Neuronal stem cell (in vitro differentiated cells): ENCODE measurements around the gene FOXQ1.

Experiments used
- DNase-seq: peaks from one replicate; pipeline ENCODE4 v3.0.0-alpha.2; 2013; ENCODE audit warnings: low spot score
- H2AFZ ChIP-seq: one replicate; pipeline ENCODE4 v1.6.1; 2013; ENCODE audit warnings: mild to moderate bottlenecking, low read length, inconsistent platforms
- H2AK5ac ChIP-seq: 2 replicates; pipeline ENCODE4 v1.6.1; 2013; ENCODE audit warnings: low read depth, mild to moderate bottlenecking, inconsistent platforms, low read length, moderate library complexity, mixed read lengths
- H2BK120ac ChIP-seq: 2 replicates; pipeline ENCODE4 v1.6.1; 2013; ENCODE audit warnings: low read depth, mild to moderate bottlenecking, inconsistent platforms, low read length, moderate library complexity, mixed read lengths
- H2BK12ac ChIP-seq: one replicate; pipeline ENCODE4 v1.6.1; 2013; ENCODE audit warnings: low read length, inconsistent platforms
- H2BK15ac ChIP-seq: 2 replicates; pipeline ENCODE4 v1.6.1; 2013; ENCODE audit warnings: mild to moderate bottlenecking, low read length, inconsistent platforms, mixed read lengths
- H2BK5ac ChIP-seq: one replicate; pipeline ENCODE4 v1.6.1; 2013; ENCODE audit warnings: inconsistent platforms, mild to moderate bottlenecking, low read length, moderate library complexity
- H3K14ac ChIP-seq: one replicate; pipeline ENCODE4 v1.6.1; 2013; ENCODE audit warnings: low read length, inconsistent platforms
- H3K18ac ChIP-seq: 2 replicates; pipeline ENCODE4 v1.6.1; 2013; ENCODE audit warnings: low read length, inconsistent platforms
- H3K23ac ChIP-seq: 2 replicates; pipeline ENCODE4 v1.6.1; 2013; ENCODE audit warnings: low read depth, mild to moderate bottlenecking, mixed read lengths, low read length, inconsistent platforms; ENCODE audit not compliant: poor library complexity
- H3K27ac ChIP-seq: replicated peaks from 3 replicates; pipeline ENCODE4 v1.5.1; 2013; ENCODE audit warnings: low read length, inconsistent platforms
- H3K27me3 ChIP-seq, 3 experiments: 2 replicates each; pipeline ENCODE4 v1.6.1; 2013; ENCODE audit warnings: low read length in 3 of 3, mild to moderate bottlenecking in 2 of 3, inconsistent platforms in 1 of 3, low read depth in 1 of 3, mixed read lengths in 1 of 3, moderate library complexity in 1 of 3; ENCODE audit not compliant: control insufficient read depth in 3 of 3, insufficient read depth in 3 of 3
- H3K36me3 ChIP-seq, 2 donors: replicated peaks in 1 of 2; 2 replicates each; pipeline ENCODE4 v1.6.1; 2013; ENCODE audit warnings: low read length in 2 of 2; ENCODE audit not compliant: control insufficient read depth in 2 of 2, insufficient read depth in 2 of 2
- H3K4ac ChIP-seq: 2 replicates; pipeline ENCODE4 v1.6.1; 2013; ENCODE audit warnings: inconsistent platforms, mild to moderate bottlenecking, low read length, moderate library complexity
- H3K4me1 ChIP-seq, 2 donors: 1 replicate in 1 of 2; 2 replicates in 1 of 2; pipeline ENCODE4 v1.6.1; 2013; ENCODE audit warnings: low read length in 2 of 2, low read depth in 1 of 2; ENCODE audit not compliant: control insufficient read depth in 2 of 2, insufficient read depth in 1 of 2
- H3K4me2 ChIP-seq: one replicate; pipeline ENCODE4 v1.6.1; 2013; ENCODE audit warnings: mild to moderate bottlenecking, low read length, inconsistent platforms; ENCODE audit not compliant: insufficient read depth, poor library complexity, severe bottlenecking
- H3K4me3 ChIP-seq, 2 donors: 2 replicates each; pipeline ENCODE4 v1.5.1; 2013; ENCODE audit warnings: low read length in 2 of 2, mild to moderate bottlenecking in 2 of 2, inconsistent platforms in 1 of 2, moderate library complexity in 1 of 2
- H3K79me1 ChIP-seq: one replicate; pipeline ENCODE4 v1.6.1; 2013; ENCODE audit warnings: low read depth, mild to moderate bottlenecking, inconsistent platforms, low read length, moderate library complexity
- H3K9ac ChIP-seq: one replicate; pipeline ENCODE4 v1.6.1; 2013; ENCODE audit warnings: mild to moderate bottlenecking, low read depth, low read length, inconsistent platforms; ENCODE audit not compliant: poor library complexity
- H3K9me3 ChIP-seq, 2 donors: replicated peaks in 1 of 2; 2 replicates each; pipeline versions ENCODE3 to v1.6.1; 2013; ENCODE audit warnings: low read length in 2 of 2, mild to moderate bottlenecking in 2 of 2, inconsistent platforms in 1 of 2, low read depth in 1 of 2, mixed read lengths in 1 of 2, moderate library complexity in 1 of 2; ENCODE audit not compliant: control insufficient read depth in 2 of 2, insufficient read depth in 1 of 2
- H4K8ac ChIP-seq: one replicate; pipeline ENCODE4 v1.6.1; 2013; ENCODE audit warnings: low read depth, mild to moderate bottlenecking, inconsistent platforms, low read length, moderate library complexity
- H4K91ac ChIP-seq: one replicate; pipeline ENCODE4 v1.6.1; 2013; ENCODE audit warnings: low read length, low read depth, mild to moderate bottlenecking, inconsistent platforms; ENCODE audit not compliant: poor library complexity
- WGBS, 2 donors: extraction: QIAGEN DNeasy Blood & Tissue Kit; methylation state at CpG; one replicate each; pipeline ENCODE4 v1.1.7; 2013; ENCODE audit warnings: missing lambda C conversion rate in 2 of 2, mixed read lengths in 1 of 2; ENCODE audit not compliant: insufficient read length in 2 of 2, insufficient replicate concordance in 1 of 2; ENCODE audit errors: extremely low coverage in 2 of 2; 5-methylcytosine and 5-hydroxymethylcytosine counted together

The FOXQ1 gene

DNA sequence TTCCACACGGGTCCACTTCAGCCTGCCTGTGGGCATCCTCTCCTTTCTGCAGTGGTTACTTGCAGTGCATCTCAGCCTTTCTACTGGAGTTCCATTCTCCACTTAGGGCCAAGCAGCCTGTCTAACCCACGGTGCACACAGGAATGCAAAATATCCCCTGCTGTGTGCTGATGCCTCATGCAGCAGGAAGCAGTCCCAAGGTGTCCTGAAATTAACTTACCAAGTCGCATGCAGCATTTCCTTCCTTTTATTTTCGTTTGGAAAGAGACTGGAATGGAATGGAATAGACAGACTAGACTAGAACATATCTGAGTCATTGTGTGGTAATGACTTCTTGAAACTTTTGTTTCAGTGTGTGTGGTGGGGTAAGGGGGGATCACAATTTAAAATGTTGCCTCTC is 25.9 kb upstream of the FOXQ1 start:
- no peaks in the 10 kb centered on the region for H3K9me3 ChIP-seq
- no peaks in the 10 kb centered on the region for H3K79me1 ChIP-seq
- H3K27me3 ChIP-seq: no peaks in the 10 kb centered on the region
- H3K4me2 ChIP-seq: no peak overlapping the region
- H4K8ac ChIP-seq: no peak overlapping the region
- H2AK5ac ChIP-seq: no peak overlapping the region
- peaks cover 0 to 1% of the 10 kb centered on the region in 2 donors for H3K4me1 ChIP-seq
- H3K18ac ChIP-seq: no peak overlapping the region
- no peak overlapping the region for H2BK15ac ChIP-seq
- H3K27ac ChIP-seq: no peak overlapping the region
- no CpG with 5 or more reads among the region's 4 CpGs for WGBS, 2 donors
- DNase-seq: no peak
- no peak overlapping the region for H3K4me3 ChIP-seq
- H3K36me3 ChIP-seq: no peaks in the 10 kb centered on the region
- no peak overlapping the region for H3K14ac ChIP-seq
- H4K91ac ChIP-seq: no peak overlapping the region
- H2AFZ ChIP-seq: no peak overlapping the region
- no peak overlapping the region for H2BK120ac ChIP-seq
- H2BK12ac ChIP-seq: no peak overlapping the region
- H3K4ac ChIP-seq: no peak overlapping the region
- no peak overlapping the region for H2BK5ac ChIP-seq
- no peak overlapping the region for H3K9ac ChIP-seq
- H3K23ac ChIP-seq: no peak overlapping the region

DNA sequence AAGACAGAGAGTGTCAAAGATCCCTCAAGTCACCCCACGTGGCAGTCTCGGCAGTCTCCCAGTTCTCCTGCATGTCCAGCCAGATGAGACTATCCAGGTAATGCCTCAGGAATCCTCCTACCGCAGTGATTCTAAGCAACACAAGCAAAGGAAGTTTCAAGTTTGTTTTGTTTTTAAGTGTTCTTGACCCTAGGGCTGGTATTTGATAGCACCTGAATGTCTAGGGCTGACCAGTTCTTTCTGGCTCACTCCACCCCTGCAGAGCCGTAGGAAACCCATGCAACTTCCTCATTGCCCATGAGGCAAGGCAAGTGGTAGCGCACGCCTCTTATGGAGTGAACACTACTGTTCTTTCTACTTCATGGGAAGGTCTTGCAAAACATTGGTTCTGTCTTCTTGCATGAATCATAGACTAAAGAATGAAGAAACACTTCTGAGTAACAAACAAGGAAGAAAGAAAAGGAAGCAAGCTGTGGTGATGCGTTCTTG is 24.8 kb upstream of the FOXQ1 start:
- H3K9me3 ChIP-seq: no peaks in the 10 kb centered on the region
- no peak overlapping the region for H3K4me2 ChIP-seq
- H2BK120ac ChIP-seq: no peak overlapping the region
- no peak overlapping the region for H2BK5ac ChIP-seq
- no peak overlapping the region for H2BK12ac ChIP-seq
- WGBS, 2 donors: no CpG with 5 or more reads among the region's 7 CpGs
- no peak overlapping the region for H3K4ac ChIP-seq
- DNase-seq: no peak
- H4K91ac ChIP-seq: no peak overlapping the region
- H3K27me3 ChIP-seq: no peaks in the 10 kb centered on the region
- no peak overlapping the region for H2AK5ac ChIP-seq
- no peak overlapping the region for H4K8ac ChIP-seq
- H3K27ac ChIP-seq: no peak overlapping the region
- H3K79me1 ChIP-seq: no peaks in the 10 kb centered on the region
- H3K9ac ChIP-seq: no peak overlapping the region
- no peak overlapping the region for H3K14ac ChIP-seq
- H3K4me3 ChIP-seq: no peak overlapping the region
- peaks cover 0 to 1% of the 10 kb centered on the region in 2 donors for H3K4me1 ChIP-seq
- H3K36me3 ChIP-seq: no peaks in the 10 kb centered on the region
- no peak overlapping the region for H3K23ac ChIP-seq
- H2BK15ac ChIP-seq: no peak overlapping the region
- H3K18ac ChIP-seq: no peak overlapping the region
- H2AFZ ChIP-seq: no peak overlapping the region

DNA sequence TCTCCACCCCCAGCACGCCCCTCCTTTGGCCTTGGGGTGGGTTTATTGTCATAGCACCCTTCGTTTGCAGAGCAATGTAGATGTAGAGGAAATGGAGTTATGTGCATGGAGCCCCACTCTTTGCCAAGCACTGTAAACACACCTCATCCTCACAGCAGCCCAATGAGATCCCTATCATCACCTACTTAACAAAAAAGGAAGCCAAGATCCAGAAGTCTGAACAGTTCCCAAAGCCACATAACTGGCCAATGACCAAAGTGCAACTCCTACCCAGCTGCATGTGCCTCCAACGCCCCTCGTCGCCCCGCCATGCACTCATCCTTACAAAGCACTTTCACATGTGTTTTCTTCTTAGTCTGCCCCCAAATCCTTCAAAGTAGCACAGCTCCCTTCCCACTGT is 21.8 kb upstream of the FOXQ1 start:
- H3K9me3 ChIP-seq: no peaks in the 10 kb centered on the region
- H3K4me3 ChIP-seq: no peak overlapping the region
- no peak overlapping the region for H2BK120ac ChIP-seq
- H4K8ac ChIP-seq: no peak overlapping the region
- no CpG with 5 or more reads among the region's 6 CpGs for WGBS, 2 donors
- H2AK5ac ChIP-seq: no peak overlapping the region
- H3K4me1 ChIP-seq: peaks cover 0 to 1% of the 10 kb centered on the region in 2 donors
- no peaks in the 10 kb centered on the region for H3K79me1 ChIP-seq
- DNase-seq: no peak
- H3K14ac ChIP-seq: no peak overlapping the region
- no peak overlapping the region for H3K27ac ChIP-seq
- H3K23ac ChIP-seq: no peak overlapping the region
- H2BK5ac ChIP-seq: no peak overlapping the region
- H4K91ac ChIP-seq: no peak overlapping the region
- no peak overlapping the region for H3K9ac ChIP-seq
- H3K4ac ChIP-seq: no peak overlapping the region
- no peak overlapping the region for H2AFZ ChIP-seq
- H2BK15ac ChIP-seq: no peak overlapping the region
- H3K4me2 ChIP-seq: no peak overlapping the region
- H3K27me3 ChIP-seq: no peaks in the 10 kb centered on the region
- no peak overlapping the region for H3K18ac ChIP-seq
- no peaks in the 10 kb centered on the region for H3K36me3 ChIP-seq
- no peak overlapping the region for H2BK12ac ChIP-seq

DNA sequence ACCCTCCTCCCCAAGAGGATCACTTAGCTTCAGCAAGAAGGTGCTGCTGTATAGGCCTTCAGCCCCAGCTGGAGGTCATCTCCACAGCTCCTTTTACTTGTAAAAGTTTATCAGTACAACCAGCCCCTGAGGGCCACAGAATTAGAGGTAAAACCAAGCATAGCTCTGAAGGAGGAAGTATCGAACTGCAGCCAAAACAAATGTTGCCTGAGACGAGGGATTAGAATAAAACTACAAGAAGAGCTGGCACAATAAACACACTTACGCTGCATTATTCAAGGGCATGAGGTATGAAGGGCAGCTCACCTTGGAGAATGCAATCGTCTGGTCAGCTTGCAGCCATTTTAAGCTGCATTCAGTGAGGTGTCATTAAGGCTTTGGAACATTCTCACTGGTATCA is 21.1 kb upstream of the FOXQ1 start:
- Histone ChIP-seq H3K4me3 (no peak overlapping the region), H3K9ac (no peak overlapping the region), H3K18ac (no peak overlapping the region), H3K23ac (no peak overlapping the region), H3K9me3 (no peaks in the 10 kb centered on the region), H2BK12ac (no peak overlapping the region), H3K4ac (no peak overlapping the region), H4K8ac (no peak overlapping the region), H3K36me3 (no peaks in the 10 kb centered on the region), H2BK15ac (no peak overlapping the region), H2BK120ac (no peak overlapping the region), H3K27ac (no peak overlapping the region), H3K4me2 (no peak overlapping the region), H3K27me3 (no peaks in the 10 kb centered on the region), H3K4me1 (peaks cover 0 to 1% of the 10 kb centered on the region in 2 donors), H2AK5ac (no peak overlapping the region), H3K79me1 (no peaks in the 10 kb centered on the region), H3K14ac (no peak overlapping the region), H2BK5ac (no peak overlapping the region), H4K91ac (no peak overlapping the region), H2AFZ (no peak overlapping the region)
- no CpG with 5 or more reads among the region's 4 CpGs for WGBS, 2 donors
- no peak for DNase-seq
